Fibroblast of the conjunctiva (primary cell): ENCODE data around the gene CRYGD.
"Not testable (repeated sequence)": the region's sequence is repeated elsewhere in the genome, so short reads cannot be mapped to it uniquely, and the experiment has no call there.

Experiments
- DNase-seq: peaks from one replicate; pipeline ENCODE4 v3.0.0-alpha.2; 2010; ENCODE audit warnings: low read depth

CRYGD gene

GRCh38 chr2:208129744-208130711, 5.7 kb upstream of the CRYGD start, which contains the start of gene CRYGC:
TSS of gene CRYGC (minus strand) at chr2:208129828. CDS start at chr2:208129792, 36 bp downstream.
- no peak for DNase-seq

DNA sequence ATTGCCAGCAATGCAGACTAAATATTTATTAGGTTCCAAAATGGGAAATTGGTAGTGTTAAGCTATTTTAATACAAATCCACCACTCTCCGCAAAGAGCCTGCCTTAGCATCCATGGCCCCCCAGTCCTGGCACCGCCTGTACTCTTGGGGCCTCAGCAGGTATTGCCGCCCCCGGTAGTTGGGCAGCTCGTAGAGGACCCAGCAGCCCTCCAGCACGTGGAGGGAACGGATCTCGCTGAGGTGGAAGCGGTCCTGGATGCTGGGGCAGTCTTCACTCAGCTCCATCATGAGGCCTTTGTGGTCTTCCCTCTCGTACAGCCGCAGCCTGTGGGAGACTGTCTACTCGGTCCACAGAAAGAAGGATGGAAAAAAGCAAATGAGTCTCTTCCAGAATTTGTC, 3.8 kb upstream of the CRYGD start:
- no peak for DNase-seq

DNA sequence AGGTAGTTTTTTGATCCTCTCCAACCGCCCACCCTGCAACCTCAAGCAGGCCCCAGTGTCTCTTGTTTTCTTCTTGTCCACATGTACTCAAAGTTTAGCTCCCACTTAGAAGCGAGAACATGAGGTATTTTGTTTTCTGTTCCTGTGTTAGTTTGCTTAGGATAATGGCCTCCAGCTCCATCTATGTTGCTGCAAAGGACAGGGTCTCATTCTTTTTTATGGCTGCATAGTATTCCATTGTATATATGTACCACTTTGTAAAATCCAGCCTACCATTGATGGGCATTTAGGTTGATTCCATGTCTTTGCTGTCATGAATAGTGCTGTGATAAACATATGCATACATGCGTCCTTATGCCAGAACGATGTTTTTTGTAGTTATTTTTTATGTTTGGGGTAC, 2.8 kb upstream of the CRYGD start:
- DNase-seq: no peak

- no peak for DNase-seq
Observed at GRCh38 chr2:208125251-208125650, 927 bp upstream of the CRYGD start.

DNA sequence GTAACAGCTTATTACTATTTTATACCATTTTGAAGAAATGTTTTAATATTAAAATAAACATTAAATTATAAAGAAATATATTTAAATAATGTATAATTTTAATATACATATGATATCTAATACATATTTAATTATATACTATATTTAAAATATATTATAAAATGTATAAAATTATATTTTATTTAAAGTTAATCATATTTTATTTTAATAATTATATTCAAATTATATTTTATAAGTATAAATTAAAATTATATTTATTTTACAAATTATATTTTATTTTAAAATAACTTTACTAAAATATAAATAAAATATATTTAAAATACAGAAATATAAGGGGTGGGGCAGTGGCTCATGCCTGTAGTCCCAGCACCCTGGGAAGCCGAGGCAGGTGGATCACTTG, 2.1 kb downstream of the CRYGD start:
- DNase-seq: no peak

DNA sequence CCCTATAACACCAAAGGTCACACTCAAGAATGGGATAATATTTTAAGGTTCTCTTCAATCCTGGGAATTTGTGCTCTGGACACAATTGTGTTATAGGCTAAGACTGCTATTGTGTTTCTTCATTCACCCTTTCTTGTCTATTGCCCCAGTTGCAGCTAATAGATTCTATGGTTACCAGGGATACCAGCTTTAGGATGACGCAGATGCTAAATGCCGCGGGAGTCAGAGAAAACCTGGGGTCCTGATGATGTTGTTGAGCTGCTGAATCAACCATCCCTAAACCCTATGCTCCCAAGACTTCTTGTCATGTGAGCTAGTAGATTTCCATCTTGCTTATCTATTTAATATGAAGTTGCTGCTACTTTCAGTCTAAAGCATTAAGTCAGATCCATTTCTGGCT, 5.4 kb downstream of the CRYGD start:
- DNase-seq: no peak

DNA sequence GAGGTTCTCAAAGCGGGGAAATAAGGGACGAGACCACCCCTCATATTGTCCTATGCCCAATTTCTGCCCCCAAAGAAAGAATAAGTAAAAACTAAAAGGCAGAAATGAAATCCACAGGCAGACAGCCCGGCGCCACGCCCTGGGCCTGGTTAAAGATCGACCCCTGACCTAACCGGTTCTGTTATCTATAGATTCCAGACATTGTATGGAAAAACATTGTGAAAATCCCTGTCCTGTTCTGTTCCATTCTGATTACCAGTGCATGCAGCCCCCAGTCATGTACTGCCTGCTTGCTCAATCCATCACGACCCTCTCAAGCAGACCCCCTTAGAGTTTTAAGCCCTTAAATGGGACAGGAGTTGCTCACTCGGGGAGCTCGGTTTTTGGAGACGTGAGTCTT, 6.9 kb downstream of the CRYGD start:
- DNase-seq: not testable (repeated sequence)

- no peak for DNase-seq
Observed at GRCh38 chr2:208112969-208113368, 11.4 kb downstream of the CRYGD start.

DNA sequence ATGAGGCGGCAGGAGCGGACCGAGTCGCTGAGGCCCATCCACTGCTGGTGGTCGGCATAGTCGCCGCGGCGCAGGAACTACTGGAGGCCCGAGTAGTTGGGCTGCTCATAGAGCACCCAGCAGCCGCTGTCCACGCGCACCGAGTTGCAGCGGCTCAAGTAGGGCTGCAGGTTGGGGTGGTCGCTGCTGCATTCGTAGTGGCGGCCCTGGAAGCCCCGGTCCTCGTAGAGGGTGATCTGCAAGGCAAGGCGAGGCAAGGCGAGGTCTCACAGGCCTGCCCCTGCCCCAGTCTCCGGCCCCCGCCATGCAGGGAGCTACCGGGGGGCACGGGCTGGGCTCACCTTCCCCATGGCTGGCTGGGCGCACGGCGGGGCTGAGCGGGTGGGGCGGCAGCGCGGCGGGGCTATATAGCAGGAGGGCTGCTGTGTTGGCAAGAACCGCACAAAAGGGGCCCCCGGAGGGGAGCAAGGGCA, 12.0 kb downstream of the CRYGD start:
- DNase-seq: not testable (repeated sequence)

GRCh38 chr2:208103616-208104015, 20.7 kb downstream of the CRYGD start:
- no peak for DNase-seq

GRCh38 chr2:208101716-208102631, 22.4 kb downstream of the CRYGD start:
- peak; percentile 23 for DNase-seq

DNA sequence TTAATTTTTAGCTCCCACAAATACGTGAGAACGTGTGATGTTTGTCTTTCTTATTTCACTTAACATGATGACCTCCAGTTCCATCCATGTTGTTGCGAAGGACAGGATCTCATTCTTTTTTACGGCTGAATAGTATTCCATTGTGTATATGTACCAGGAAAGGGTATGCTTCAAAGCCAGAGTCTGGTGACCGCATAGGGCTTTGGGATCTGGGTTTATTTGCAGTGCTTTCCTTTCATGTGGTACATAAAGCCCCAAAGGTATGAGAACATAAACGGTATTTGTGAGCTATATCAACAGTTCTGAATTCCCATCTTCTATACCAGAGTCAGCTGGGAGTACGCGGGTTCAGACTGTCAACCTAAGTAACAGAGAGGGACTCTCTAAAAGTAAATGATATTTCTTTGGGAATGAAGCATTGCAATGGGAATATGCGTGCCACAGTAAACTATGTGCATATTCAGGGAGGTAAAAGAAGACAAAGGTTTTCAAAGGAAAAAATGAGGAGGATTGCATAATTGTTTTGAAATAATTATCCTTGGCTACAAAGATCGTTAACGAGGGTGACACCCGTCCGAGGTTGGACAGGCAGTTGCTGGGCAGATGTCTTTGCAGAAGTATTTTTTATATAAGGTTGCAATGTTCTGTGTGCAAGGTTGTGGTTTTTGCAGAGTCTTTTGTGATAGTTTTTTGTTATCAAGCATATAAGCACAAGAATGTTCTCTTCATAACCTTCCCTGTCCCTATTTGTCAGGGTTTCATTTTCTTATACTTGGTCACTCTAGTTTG, 24.4 kb downstream of the CRYGD start:
- DNase-seq: no peak

GRCh38 chr2:208098701-208099100, 25.6 kb downstream of the CRYGD start:
- DNase-seq: not testable (repeated sequence)

- DNase-seq: no peak
Observed at GRCh38 chr2:208098267-208098666, 26.1 kb downstream of the CRYGD start.

- DNase-seq: peak; percentile 45
Observed at GRCh38 chr2:208097801-208098200, 26.5 kb downstream of the CRYGD start.

GRCh38 chr2:208097313-208097712, 27.0 kb downstream of the CRYGD start:
- no peak for DNase-seq

DNA sequence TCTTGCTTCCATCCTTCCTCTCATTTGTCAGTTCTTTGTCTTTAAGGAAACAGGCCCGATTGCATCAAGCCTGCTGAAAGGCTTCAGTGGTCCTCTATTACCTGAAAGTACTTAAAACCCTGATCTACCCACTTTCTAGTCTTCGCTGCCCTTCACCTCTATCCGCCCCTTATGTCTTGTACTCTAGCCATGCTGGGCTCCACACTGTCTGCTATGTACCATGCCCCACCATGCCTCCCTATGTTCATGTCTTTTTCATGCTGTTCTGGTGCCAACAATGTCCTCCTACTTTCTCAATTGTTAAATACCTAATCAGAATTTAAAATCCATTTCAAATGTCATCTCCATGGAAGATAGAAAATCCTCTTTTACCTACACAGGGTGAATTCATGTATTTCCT, 28.2 kb downstream of the CRYGD start:
- DNase-seq: no peak

GRCh38 chr2:208093128-208093527, 31.2 kb downstream of the CRYGD start:
- no peak for DNase-seq

- no peak for DNase-seq
Observed at GRCh38 chr2:208092093-208092832, 32.1 kb downstream of the CRYGD start.

- no peak for DNase-seq
Observed at GRCh38 chr2:208090420-208090819, 33.9 kb downstream of the CRYGD start.

DNA sequence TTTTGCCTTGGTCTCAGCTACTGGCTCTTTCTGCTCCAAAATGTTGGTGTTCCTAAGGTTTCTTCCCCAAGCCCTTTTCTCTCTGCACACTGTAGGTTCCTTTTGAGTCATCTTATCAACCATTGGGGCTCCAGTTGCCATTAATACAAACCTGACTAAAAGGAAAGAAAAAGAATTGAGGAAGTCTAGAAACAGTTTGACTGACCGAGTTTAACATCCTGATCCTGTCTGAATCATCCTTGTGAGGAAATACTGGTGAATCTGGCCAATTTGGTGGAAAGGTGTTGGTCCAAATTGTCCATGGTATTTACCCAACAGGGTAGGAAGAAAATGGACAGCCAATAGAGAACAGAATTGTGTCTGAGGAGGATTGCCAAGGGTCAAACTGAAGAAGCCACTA, 38.3 kb downstream of the CRYGD start:
- DNase-seq: no peak
